ENCODE results near the gene SMTN.
A peak's percentile ranks its signal among the peaks of the same experiment; 100 is the strongest.
"Not testable (repeated sequence)": the region's sequence is repeated elsewhere in the genome, so short reads cannot be mapped to it uniquely, and the experiment has no call there.

SMTN gene

GRCh38 chr22:31073545-31074145 is 7.5 kb upstream of the SMTN start:
- DNase-seq: not testable (repeated sequence)

- DNase-seq: no peak
Measured at GRCh38 chr22:31075961-31076360, 5.2 kb upstream of the SMTN start.

DNA sequence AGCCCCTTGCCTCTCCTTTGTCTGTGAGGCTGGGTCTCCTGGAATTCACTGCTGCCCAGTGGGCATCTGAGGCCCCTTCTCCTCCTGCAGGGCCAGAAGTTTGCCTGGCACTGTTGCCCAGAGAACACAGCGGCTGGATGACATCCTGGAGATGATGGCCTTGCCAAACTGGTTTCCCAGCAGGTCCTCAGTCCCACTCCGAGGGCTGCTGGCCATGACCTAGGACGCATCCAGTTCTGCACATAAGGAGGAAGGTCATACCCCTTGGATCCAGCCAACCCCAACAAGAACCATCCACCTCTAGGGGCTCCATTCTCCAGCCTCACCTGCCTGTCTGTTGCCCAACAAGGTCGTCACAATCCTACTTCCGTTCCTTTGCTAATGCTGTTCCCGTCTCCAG is 3.4 kb upstream of the SMTN start:
- no peak for DNase-seq

DNA sequence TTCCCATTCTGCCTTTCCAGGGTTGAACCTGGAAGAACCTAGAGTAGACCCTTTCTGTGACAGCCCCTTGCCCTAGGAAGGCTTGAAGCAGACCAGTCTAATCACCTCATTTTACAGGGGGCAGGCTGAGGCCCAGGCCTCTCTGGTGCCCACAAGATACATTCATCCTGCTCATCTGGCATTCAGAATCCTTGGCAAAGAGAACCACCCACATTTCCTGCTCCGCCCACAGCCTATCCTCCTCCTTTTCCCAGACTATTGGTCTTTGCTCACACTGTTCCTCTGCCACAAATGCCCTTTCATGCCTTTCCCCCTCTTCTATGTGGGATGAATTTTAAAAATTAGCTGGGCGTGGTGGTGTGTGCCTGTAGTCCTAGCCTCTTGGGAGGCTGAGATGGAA is 2.7 kb upstream of the SMTN start:
- DNase-seq: not testable (repeated sequence)

DNA sequence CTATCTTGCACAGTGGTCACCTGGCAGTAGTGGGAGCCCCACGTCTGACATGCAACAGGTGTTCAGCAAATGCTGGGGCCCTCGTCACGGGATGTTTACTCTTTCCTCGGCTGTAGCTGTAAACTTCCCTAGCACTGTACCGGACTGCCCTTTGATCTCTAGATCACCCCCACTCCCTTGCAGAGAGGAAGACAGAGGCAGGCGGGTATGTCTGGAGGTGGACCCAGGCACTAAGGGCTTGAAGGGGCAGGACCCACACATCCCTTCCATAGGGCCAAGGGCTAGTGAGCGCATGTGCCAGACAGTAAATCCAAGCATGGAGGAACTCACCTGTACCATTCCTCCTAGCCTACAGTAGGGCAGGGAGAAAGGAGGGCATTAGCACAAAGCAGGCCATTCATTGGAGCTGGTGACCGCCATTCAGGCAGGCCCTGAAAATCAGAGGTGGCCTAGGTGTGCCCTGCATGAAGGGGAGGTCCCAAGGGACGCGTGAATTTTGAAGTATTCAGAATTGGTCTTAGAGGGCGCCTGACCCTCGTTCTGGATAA is 1.9 kb upstream of the SMTN start:
- no peak for DNase-seq

DNA sequence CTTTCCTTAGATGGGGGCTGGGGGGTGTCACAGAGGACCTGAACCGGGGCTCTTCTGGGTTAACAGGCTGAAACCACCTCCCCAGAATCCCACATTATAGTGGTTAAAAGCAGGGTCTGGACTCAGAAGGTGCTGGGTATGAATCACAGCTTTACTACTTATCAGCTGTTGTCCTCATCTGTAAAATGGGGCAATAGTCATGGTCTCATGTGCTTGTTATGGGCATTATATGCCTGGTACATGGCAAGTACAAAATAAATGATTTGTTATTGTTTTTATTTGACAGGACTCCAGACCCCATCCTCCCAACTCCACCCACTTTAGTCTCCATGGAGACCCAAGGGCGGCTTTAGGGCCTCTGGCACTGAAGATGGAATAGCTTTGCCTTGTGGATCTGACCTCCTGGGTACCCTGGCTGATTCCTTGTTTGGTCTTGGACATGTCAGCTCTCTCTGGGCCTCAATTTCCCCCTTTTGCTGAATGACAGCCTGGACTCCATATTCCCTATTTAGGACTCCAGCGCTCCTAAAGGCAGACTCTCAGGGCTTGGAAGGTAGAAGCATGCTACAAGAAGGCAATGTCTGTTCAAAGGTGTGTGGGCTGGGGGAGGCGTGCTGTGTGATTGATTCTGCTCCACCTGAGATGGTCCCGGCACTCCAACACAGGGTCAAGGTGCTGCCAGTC is 812 bp upstream of the SMTN start:
- DNase-seq: no peak

GRCh38 chr22:31081963-31082605 is 966 bp downstream of the SMTN start:
- DNase-seq: no peak

GRCh38 chr22:31082606-31083376 is 1.7 kb downstream of the SMTN start:
- peak; percentile 64 for DNase-seq

DNA sequence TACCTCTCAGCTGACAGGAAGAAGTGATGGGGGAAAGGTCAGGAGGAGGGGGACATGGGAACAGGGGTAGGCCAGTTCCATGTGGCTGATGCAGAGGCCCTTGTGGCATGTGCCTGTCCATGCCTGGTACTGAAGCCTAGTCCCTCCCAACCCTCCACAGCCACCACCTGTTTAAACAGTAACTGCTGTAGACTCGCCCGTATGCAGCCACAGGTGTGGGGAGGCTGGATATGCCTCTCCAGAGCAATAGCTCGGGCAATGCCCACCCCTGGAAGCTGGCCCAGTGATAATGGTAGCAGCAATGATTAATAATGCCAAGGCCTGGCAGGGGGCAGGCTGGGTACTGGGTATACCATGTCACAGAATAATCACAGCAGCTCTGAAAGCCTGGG is 2.3 kb downstream of the SMTN start:
- no peak for DNase-seq

DNA sequence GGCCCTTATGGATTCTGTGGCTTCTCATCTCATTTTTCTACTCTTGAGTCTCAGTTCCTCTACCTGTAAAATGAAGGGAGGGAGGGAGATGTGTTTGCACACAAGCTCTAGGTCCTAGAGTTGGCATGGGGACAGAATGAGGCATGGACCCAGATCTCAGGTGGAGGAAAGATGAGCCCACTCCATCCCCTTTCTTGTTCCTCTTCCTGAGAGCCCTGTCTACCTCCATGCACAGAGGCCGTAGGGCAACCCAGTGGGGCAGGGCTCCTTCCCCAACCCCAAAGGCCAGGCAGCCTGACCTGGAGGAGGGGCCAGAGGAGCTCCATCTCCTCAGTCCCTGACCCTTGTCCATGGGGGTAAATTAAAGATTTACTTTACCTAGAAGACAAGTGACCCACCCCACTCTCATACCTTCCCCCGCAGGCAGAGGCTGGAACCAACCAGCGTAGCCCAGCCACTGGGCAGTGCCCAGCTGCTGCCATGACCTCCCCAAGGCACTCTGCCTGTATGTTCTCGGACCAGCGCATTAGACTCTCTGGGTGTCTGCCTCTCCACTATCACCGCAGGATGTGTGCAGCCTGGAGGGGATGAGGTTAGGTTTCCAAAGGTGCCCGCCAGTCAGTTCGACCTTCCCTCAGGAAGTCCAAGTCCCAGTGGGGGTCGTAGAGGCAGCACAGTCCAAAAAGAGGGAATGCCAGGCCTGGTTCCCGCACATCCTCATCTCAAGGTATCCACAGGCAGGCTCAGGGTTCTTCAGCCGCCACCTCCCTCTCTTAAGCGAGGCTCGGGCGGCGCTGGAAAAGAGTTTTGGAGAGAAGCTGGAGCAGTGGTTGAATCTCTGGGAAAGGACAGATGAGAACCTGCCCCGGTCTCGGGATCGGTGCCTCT is 3.0 kb downstream of the SMTN start:
- no peak for DNase-seq

DNA sequence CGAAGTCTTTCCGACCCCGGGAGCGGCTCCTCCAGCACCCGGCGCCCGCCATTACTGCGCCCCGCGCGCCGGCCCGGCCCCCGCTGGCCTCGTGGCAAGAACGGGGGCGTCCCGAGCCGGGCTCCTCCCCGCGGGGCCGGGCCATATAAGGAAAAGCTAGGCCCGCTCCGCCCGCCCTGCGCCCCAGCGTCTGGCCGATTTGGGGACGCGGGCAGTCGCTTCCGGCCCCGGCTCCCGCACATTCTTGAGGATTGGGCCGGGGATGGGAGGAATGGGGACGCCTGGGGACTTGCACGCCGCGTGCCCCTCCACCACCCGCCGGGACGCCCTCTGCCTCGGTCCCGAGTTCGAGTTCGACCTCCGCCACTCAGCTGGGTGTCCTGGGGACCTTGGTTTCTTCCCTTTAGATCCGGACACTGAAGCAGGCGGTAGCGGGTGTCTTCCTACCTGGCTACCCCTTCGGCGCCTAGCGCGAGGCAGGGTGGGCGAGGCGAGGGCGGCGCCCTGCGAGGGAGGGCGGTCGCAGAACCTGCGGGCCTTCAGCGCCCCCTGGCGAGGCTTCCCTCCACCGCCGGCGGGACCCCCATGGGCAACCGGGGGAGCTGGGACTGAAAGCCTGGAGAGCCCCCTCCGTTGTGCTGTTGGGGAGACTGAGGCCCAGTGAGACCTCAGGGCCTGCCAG is 3.8 kb downstream of the SMTN start:
- peak; percentile 89 for DNase-seq

GRCh38 chr22:31085493-31085824 is 4.3 kb downstream of the SMTN start:
- DNase-seq: no peak

GRCh38 chr22:31085928-31086327 is 4.8 kb downstream of the SMTN start:
- no peak for DNase-seq

DNA sequence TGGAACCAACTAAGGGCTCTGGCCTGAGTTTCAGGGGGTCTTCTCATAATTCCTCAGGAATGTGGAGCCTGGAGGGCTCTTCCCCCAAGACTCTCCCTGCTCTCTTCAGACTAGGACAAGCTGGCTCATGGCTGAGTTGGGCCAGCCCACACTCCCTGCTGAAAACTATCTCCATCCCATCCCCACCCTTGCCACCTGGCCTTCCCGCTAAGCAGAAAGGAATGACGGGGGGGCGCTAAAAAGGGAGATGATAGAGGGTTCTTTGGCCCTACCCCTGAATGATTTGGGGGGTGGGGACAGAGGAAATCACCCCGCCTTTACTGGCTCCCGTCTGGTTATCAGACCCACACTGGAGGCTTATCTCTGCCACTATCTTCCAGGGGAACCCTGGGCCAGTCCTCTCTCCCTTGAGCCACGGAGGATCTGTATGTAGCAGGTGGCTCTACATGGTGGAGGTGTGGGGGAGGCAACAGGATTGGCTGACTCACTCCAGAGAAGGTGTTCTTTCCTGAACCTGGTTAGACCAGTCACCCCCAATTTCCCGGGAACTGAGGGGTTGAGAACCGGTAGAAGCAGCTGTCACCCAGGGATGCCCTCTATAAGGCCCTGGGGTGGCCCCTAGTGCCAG is 5.7 kb downstream of the SMTN start:
- DNase-seq: no peak

- no peak for DNase-seq
Measured at GRCh38 chr22:31087744-31088215, 6.7 kb downstream of the SMTN start.

- DNase-seq: no peak
Measured at GRCh38 chr22:31088233-31088986, 7.3 kb downstream of the SMTN start.

- DNase-seq: peak; percentile 38
Measured at GRCh38 chr22:31089160-31090100, 8.3 kb downstream of the SMTN start.

GRCh38 chr22:31090217-31091085 is 9.3 kb downstream of the SMTN start:
- DNase-seq: no peak

Data from stimulated activated CD4-positive, alpha-beta T cell treated with anti-CD3 and anti-CD28 coated beads, Interleukin-4, amount 100 ng/mL, for 24 hours (primary cell).